ENCODE results near the gene FLNB.

FLNB gene

GRCh38 chr3:58010562-58010961 is 2.3 kb downstream of the FLNB start:
- DNase-seq, result no peak

DNA sequence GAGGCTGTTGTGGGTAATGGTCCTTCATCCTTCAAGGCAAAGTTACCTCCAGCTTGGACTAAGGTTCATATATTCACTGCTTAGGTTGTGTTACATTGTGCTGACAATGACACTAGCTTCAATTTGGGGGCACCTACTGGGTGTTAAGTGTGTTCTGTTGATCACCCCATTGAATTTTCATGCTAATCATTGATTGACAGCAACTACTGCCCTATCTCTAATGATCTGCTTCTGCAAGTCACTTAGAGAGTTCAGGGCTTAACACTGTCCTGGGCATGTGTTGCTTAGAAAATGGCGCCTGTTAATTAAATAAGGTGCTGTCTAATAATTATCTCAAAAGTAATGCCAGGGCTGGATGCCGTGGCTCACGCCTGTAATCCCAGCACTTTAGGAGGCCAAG is 3.4 kb downstream of the FLNB start:
- no peak for DNase-seq

DNA sequence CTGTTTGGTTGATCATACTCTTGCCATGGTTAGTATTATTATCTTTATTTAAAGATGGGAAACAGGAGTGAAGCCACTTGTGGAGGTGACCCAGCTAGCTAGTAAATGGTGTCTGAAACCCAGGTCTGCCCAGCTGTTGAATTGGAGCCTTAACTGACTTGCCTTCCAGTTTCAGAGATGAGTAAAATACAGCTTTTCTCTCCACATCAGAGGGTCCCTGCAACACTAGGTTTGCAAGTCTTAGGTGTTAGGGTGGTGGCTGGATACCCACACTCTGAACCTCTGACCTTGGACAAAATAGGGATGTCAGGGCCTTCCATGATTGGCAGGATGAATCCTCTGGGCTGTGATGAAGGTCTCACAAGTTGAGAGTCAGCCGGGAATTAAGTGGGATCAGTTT is 4.1 kb downstream of the FLNB start:
- no peak for DNase-seq

- no peak for DNase-seq
These were observed 4.9 kb downstream of the FLNB start for GRCh38 chr3:58013099-58013498.

GRCh38 chr3:58013973-58014649 is 5.9 kb downstream of the FLNB start:
- DNase-seq, result peak; percentile 94

- no peak for DNase-seq
These were observed 7.3 kb downstream of the FLNB start for GRCh38 chr3:58015520-58015915.

DNA sequence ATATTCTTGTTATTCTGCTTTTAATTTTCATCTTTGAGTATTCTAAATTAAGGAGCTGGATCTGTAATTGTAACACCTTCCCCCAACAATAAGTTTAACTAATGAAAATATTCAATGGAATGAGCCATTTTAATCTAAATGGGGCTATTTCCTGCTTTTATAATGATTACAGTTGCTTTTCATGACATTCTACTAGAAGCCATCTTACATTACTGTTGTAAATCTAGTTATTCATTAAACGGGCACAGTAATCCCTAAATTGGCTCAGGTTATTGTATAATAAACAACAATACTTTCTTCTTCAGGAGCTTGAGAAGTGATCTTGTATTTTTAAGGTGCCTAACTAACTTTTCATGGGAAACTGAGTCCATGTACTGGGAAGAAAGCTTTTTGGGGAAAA is 8.5 kb downstream of the FLNB start:
- DNase-seq, result no peak

- DNase-seq, result no peak
These were observed 10.9 kb downstream of the FLNB start for GRCh38 chr3:58018892-58019742.

GRCh38 chr3:58020783-58021071 is 12.5 kb downstream of the FLNB start:
- no peak for DNase-seq

DNA sequence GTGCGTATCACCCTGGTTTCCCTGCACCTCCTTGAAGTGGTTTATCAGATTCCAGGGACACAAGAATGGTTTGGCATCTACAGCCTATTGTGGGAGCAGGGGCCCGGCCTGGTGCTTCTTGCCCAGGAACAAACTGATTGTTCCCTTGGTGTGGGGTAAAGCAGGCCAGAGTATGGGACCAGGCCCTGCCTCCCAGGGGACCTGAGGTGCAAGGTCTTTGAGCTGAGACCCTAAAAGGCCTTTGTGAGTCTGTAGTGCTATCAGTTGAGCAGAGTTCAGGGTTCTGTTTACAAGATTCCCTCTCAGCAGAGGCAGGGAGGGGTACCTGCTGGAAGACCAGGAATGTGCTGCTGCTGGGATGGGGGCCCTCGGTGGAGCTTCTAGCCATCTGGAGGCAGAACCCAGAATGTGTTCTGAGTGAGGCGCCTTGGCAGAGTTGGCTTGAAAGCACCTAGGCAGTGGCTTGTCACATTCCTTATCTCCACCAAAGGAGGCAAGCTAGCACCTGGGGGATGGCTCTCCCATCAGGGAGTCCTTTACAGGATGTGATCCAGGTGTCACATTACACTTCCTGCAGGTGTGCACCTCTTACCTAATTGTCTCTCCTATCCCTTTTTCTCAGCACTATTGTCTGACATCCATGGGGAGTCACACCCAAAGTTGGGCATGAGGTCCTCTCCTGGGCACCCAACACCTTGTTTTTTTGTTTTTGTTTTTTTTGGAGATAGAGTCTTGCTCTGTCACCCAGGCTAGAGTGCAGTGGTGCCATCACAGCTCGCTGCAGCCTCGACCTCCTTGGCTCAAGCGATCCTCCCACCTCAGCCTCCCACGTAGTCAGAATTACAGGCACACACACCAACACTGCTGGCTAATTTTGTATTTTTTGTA is 13.1 kb downstream of the FLNB start:
- no peak for DNase-seq

- no peak for DNase-seq
These were observed 13.7 kb downstream of the FLNB start for GRCh38 chr3:58021962-58022361.

- DNase-seq, result no peak
These were observed 14.3 kb downstream of the FLNB start for GRCh38 chr3:58022490-58022889.

DNA sequence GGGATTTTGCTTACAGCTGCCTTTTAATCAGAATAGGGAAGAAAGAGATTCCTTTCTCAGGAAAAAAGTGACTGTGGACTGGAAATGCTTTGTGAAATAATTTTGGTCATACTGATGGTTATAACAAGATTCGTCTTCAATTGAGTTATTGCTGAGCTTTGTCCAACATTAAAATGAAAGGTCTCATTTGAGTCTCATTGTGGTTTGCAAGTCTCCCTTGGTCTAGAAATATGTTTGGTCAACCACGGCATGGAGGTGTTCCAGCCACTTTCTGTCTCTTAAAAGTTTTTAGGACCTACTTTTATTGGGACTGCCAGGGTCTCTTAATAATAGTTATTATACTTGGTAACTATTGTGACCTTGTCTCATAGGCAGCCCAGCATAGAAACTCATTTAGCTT is 15.3 kb downstream of the FLNB start:
- no peak for DNase-seq

GRCh38 chr3:58025406-58025805 is 17.2 kb downstream of the FLNB start:
- no peak for DNase-seq

GRCh38 chr3:58025837-58026569 is 17.8 kb downstream of the FLNB start:
- no peak for DNase-seq

GRCh38 chr3:58026598-58026997 is 18.4 kb downstream of the FLNB start:
- DNase-seq, result no peak

DNA sequence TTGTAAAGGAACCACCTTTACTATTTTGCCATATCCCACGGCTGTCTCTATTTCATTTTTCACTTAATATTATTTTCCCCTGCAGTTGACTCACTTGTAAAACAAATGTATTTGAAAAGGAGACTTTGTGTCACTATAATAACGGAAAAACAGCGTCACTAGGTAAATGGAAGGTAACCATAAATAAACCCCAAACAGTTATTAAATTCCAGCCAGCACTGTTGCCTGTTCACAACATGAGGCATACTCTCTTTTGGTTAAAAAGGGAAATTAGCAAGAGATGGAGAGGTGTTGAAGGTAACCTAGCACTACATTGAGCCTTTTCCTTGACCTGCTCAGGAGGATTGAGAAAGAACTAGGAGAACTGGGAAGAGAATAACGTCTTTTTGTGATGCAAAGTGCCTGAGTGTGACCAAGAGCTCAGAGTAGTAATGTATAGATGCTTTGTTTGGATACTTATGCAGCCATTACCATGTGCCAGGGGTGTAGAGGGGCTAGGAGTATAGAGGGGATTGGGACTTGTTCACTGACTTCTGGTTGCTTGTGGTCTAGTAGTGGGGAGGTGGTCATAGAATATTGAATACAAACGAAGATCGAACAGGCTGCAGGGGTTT is 19.6 kb downstream of the FLNB start:
- DNase-seq, result no peak

GRCh38 chr3:58028902-58029301 is 20.7 kb downstream of the FLNB start:
- DNase-seq, result no peak

- no peak for DNase-seq
These were observed 21.8 kb downstream of the FLNB start for GRCh38 chr3:58029842-58030584.

- DNase-seq, result peak; percentile 62
These were observed 24.0 kb downstream of the FLNB start for GRCh38 chr3:58032186-58032585.

GRCh38 chr3:58034738-58035523 is 26.7 kb downstream of the FLNB start:
- no peak for DNase-seq
